ENCODE data around the gene MPZL1.

Gene MPZL1

GRCh38 chr1:167695756-167696561 lies 25.8 kb upstream of the MPZL1 start:
- no peak for DNase-seq (ENCODE audit: low spot score)
- TF ChIP-seq CTCF (IDR thresholded peaks at IDR 0.05; ENCODE audit: extremely low read depth, missing control alignments): no peak

- DNase-seq (ENCODE audit: low spot score): no peak
- no peak for TF ChIP-seq CTCF (IDR thresholded peaks at IDR 0.05; ENCODE audit: extremely low read depth, missing control alignments)
Measured at GRCh38 chr1:167697667-167698141, 24.1 kb upstream of the MPZL1 start.

- no peak for TF ChIP-seq CTCF (IDR thresholded peaks at IDR 0.05; ENCODE audit: extremely low read depth, missing control alignments)
Measured at GRCh38 chr1:167698313-167698712, 23.5 kb upstream of the MPZL1 start.

GRCh38 chr1:167701510-167701909 lies 20.3 kb upstream of the MPZL1 start:
- TF ChIP-seq CTCF (IDR thresholded peaks at IDR 0.05; ENCODE audit: extremely low read depth, missing control alignments): no peak
- DNase-seq (ENCODE audit: low spot score): no peak

More at GRCh38 chr1:167698313-167698712, 23.5 kb upstream of the MPZL1 start:
- no peak for DNase-seq (ENCODE audit: low spot score)

- DNase-seq (ENCODE audit: low spot score): no peak
- TF ChIP-seq CTCF (IDR thresholded peaks at IDR 0.05; ENCODE audit: extremely low read depth, missing control alignments): no peak
Measured at GRCh38 chr1:167703557-167703956, 18.2 kb upstream of the MPZL1 start.

- no peak for TF ChIP-seq CTCF (IDR thresholded peaks at IDR 0.05; ENCODE audit: extremely low read depth, missing control alignments)
- DNase-seq (ENCODE audit: low spot score): no peak
Measured at GRCh38 chr1:167704715-167705114, 17.1 kb upstream of the MPZL1 start.

- DNase-seq (ENCODE audit: low spot score): no peak
- no peak for TF ChIP-seq CTCF (IDR thresholded peaks at IDR 0.05; ENCODE audit: extremely low read depth, missing control alignments)
Measured at GRCh38 chr1:167705250-167705649, 16.5 kb upstream of the MPZL1 start.
